Stimulated activated CD4-positive, alpha-beta T cell treated with anti-CD3 and anti-CD28 coated beads, Interleukin-1b, Interleukin-23, amount 100 ng/mL, for 24 hours (primary cell): ENCODE data around the gene GRID2IP.
"Not testable (repeated sequence)": the region's sequence is repeated elsewhere in the genome, so short reads cannot be mapped to it uniquely, and the experiment has no call there.

Experiments used
- DNase-seq, 4 experiments: peaks; one replicate each; pipeline ENCODE4 v3.0.0-alpha.2; 2020; ENCODE audit warnings: low read depth in 4 of 4, low spot score in 1 of 4

Gene GRID2IP

DNA sequence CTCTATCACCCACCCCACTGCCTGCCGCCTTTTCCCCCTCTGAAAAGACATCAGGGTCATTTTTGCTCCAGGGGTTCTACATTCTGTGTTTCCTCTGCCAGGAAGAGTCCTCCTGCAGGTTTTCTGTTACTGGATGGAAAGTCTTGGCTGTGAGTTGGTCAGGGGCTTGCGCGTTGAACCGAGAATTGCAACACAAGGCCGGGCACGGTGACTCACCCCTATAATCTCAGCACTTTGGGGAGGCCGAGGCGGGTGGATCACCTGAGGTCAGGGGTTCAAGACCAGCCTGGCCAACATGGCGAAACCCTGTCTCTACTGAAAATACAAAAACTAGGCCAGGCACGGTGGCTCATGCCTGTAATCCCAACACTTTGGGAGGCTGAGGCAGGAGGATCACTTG, 100.7 kb downstream of the GRID2IP start:
- not testable (repeated sequence) for DNase-seq

DNA sequence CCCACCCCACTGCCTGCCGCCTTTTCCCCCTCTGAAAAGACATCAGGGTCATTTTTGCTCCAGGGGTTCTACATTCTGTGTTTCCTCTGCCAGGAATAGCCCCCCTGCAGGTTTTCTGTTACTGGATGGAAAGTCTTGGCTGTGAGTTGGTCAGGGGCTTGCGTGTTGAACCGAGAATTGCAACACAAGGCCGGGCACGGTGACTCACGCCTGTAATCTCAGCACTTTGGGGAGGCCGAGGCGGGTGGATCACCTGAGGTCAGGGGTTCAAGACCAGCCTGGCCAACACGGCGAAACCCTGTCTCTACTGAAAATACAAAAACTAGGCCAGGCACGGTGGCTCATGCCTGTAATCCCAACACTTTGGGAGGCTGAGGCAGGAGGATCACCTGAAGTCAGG, 101.4 kb downstream of the GRID2IP start:
- not testable (repeated sequence) for DNase-seq

DNA sequence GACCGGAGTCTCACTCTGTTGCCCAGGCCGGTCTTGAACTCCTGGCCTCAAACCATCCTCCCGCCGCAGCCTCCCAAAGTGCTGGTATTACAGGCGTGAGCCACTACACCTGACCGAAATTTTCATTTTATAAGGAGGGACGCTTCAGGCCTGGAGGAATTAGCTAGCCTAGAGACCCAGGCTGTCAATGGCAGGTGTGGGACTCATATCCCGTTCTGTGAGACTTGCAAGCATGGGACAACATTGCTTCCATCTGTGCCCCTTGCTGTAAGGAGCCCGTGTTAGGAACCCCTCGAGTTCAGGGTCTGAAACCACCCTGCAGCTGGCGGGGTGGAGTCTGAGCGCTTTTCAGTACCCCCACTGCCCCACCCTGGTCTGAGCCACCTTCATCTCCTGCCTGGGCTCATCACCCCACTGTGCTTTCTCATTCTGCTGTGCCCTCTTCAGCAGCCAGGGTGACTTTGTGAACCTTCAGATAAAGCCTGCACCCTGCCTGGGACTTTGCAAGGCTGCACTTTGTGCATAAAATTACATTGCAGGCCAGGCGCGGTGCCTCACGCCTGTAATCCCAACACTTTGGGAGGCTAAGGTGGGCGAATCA, 102.2 kb downstream of the GRID2IP start:
- DNase-seq: no peak

DNA sequence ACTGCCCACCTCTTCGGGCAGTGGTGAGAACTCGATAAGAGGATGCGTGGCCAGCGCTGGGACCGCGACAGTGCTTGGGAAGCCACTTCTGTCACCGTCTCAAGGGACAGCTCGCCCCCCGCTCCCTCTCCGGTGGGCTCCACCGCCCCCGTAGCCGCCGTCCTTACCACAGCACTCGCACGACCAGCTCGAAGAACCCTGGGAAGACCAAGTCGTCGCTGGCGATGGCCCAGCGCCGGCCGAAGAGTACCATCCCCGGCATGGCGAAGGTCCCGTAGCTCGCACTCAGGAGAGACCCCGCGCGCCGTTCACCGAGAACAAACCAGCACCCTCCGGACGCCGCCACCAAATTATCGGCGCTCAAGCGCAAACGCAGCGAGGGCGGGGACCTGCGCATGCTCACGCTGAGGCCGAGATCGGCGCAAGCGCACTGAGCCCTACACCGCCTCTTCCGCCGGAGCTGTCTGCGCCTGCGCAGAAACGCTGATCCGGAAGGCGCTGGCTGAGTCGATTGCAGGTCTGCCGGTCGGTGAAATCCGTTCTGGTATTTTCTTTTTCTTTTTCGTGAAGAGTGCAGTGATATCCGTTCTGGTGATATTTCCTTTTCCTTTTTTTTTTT, 103.6 kb downstream of the GRID2IP start, which contains the start of gene DAGLB:
TSS of gene DAGLB (minus strand) at position 374 of the 619 bp plus-strand sequence. CDS start at position 262, 112 bp downstream.
- peak; percentile 92 to 95 (median 94) for DNase-seq
